HEK293 (cell line): Measurements from ENCODE around the gene PDE4B.

Experiments
- CTCF ChIA-PET: fragments of 350-600 bp; formaldehyde crosslinking; extraction: SDS; loops from one replicate; lab custom pipeline; 2021; ENCODE audit warnings: antibody characterized with exemption; lab: Yijun Ruan, JAX
- POLR2A ChIA-PET: fragments of 300-600 bp; formaldehyde crosslinking; extraction: SDS; loops from one replicate; lab custom pipeline; 2020; ENCODE audit warnings: antibody characterized with exemption, inconsistent platforms; lab: Yijun Ruan, JAX
- H3K27ac ChIP-seq: fragments of 200-500 bp; sonication (Bioruptor generic); 2 replicates; pipeline ENCODE4 v1.5.1; 2014; ENCODE audit warnings: low read depth, low read length, control low read depth, inconsistent platforms; ENCODE audit errors: extremely low read depth
- H3K36me3 ChIP-seq, 2 experiments: fragments of 200-500 bp in 1 of 2; sonication (Bioruptor generic) in 1 of 2; 1 replicate in 1 of 2; 2 replicates in 1 of 2; pipeline ENCODE4 v1.5.1; 2014 to 2017; ENCODE audit warnings: inconsistent platforms in 2 of 2, low read length in 2 of 2; ENCODE audit not compliant: control insufficient read depth in 2 of 2, insufficient read depth in 1 of 2
- H3K4me1 ChIP-seq: fragments of 200-500 bp; sonication (Bioruptor generic); 2 replicates; pipeline ENCODE4 v1.5.1; 2014; ENCODE audit warnings: mild to moderate bottlenecking, low read length, inconsistent platforms; ENCODE audit not compliant: control insufficient read depth, insufficient read depth
- H3K4me3 ChIP-seq: 2 replicates; pipeline ENCODE4 v1.5.1; 2011; ENCODE audit warnings: low read depth, mild to moderate bottlenecking, control low read depth, low read length, moderate library complexity
- H3K9me3 ChIP-seq: fragments of 200-500 bp; sonication (Bioruptor generic); 2 replicates; pipeline ENCODE4 v1.5.1; 2014; ENCODE audit warnings: low read depth, low read length, inconsistent platforms; ENCODE audit not compliant: control insufficient read depth, insufficient read depth
- CTCF ChIP-seq: fragments of 450-650 bp; formaldehyde crosslinking; IDR thresholded peaks from 2 replicates; pipeline ENCODE4 v1.5.1; 2016; ENCODE audit warnings: missing biosample characterization, missing genetic modification characterization
- GLIS1 ChIP-seq: fragments of 450-650 bp; formaldehyde crosslinking; IDR thresholded peaks from 2 replicates; pipeline ENCODE4 v1.5.1; 2016; ENCODE audit warnings: missing biosample characterization, missing genetic modification characterization
- KLF17 ChIP-seq: fragments of 450-650 bp; formaldehyde crosslinking; IDR thresholded peaks from 2 replicates; pipeline ENCODE4 v1.5.1; 2016; ENCODE audit warnings: missing biosample characterization, missing genetic modification characterization
- KLF8 ChIP-seq: fragments of 450-650 bp; formaldehyde crosslinking; IDR thresholded peaks from 2 replicates; pipeline ENCODE4 v1.5.1; 2016; ENCODE audit warnings: missing biosample characterization, missing genetic modification characterization
- MZF1 ChIP-seq: fragments of 450-650 bp; formaldehyde crosslinking; IDR thresholded peaks from 2 replicates; pipeline ENCODE4 v1.5.1; 2017; ENCODE audit warnings: missing biosample characterization, missing genetic modification characterization, borderline replicate concordance
- PRDM6 ChIP-seq: fragments of 450-650 bp; formaldehyde crosslinking; IDR thresholded peaks from 2 replicates; pipeline ENCODE4 v1.5.1; 2017; ENCODE audit warnings: missing biosample characterization, missing genetic modification characterization
- SALL2 ChIP-seq: fragments of 450-650 bp; formaldehyde crosslinking; IDR thresholded peaks from 2 replicates; pipeline ENCODE4 v1.5.0; 2017; ENCODE audit warnings: missing biosample characterization, mild to moderate bottlenecking, missing genetic modification characterization, borderline replicate concordance
- SCRT2 ChIP-seq: fragments of 450-650 bp; formaldehyde crosslinking; IDR thresholded peaks from 2 replicates; pipeline ENCODE4 v1.5.1; 2016; ENCODE audit warnings: missing biosample characterization, missing genetic modification characterization
- TRIM28 ChIP-seq: IDR thresholded peaks from 2 replicates; pipeline ENCODE4 v1.6.1; 2011; ENCODE audit warnings: low read length, control low read depth, borderline replicate concordance
- TSHZ1 ChIP-seq: fragments of 450-650 bp; formaldehyde crosslinking; IDR thresholded peaks from 2 replicates; pipeline ENCODE4 v1.5.1; 2016; ENCODE audit warnings: missing biosample characterization, missing genetic modification characterization, borderline replicate concordance
- WT1 ChIP-seq: fragments of 450-650 bp; formaldehyde crosslinking; IDR thresholded peaks from 2 replicates; pipeline ENCODE4 v1.5.1; 2016; ENCODE audit warnings: missing biosample characterization, missing genetic modification characterization
- YY2 ChIP-seq: fragments of 450-650 bp; formaldehyde crosslinking; IDR thresholded peaks from 2 replicates; pipeline ENCODE4 v1.5.1; 2016; ENCODE audit warnings: missing biosample characterization, missing genetic modification characterization
- ZBTB21 ChIP-seq: fragments of 450-650 bp; formaldehyde crosslinking; IDR thresholded peaks from 2 replicates; pipeline ENCODE4 v1.5.1; 2017; ENCODE audit warnings: missing biosample characterization, missing genetic modification characterization
- ZFHX2 ChIP-seq: fragments of 450-650 bp; formaldehyde crosslinking; conservative IDR thresholded peaks from 2 replicates; pipeline ENCODE4 v1.5.1; 2016; ENCODE audit warnings: missing biosample characterization, missing genetic modification characterization
- ZIC2 ChIP-seq: fragments of 450-650 bp; formaldehyde crosslinking; IDR thresholded peaks from 2 replicates; pipeline ENCODE4 v1.5.1; 2016; ENCODE audit warnings: missing biosample characterization, missing genetic modification characterization
- ZNF10 ChIP-seq: fragments of 450-650 bp; formaldehyde crosslinking; IDR thresholded peaks from 2 replicates; pipeline ENCODE4 v1.5.1; 2017; ENCODE audit warnings: missing biosample characterization, missing genetic modification characterization
- ZNF114 ChIP-seq: fragments of 450-650 bp; formaldehyde crosslinking; IDR thresholded peaks from 2 replicates; pipeline ENCODE4 v1.5.0; 2017; ENCODE audit warnings: missing biosample characterization, missing genetic modification characterization
- ZNF157 ChIP-seq: fragments of 450-650 bp; formaldehyde crosslinking; IDR thresholded peaks from 2 replicates; pipeline ENCODE4 v1.5.1; 2016; ENCODE audit warnings: missing biosample characterization, missing genetic modification characterization
- ZNF175 ChIP-seq: fragments of 450-650 bp; formaldehyde crosslinking; IDR thresholded peaks from 2 replicates; pipeline ENCODE4 v1.5.1; 2016; ENCODE audit warnings: missing biosample characterization, missing genetic modification characterization
- ZNF202 ChIP-seq: fragments of 450-650 bp; formaldehyde crosslinking; IDR thresholded peaks from 2 replicates; pipeline ENCODE4 v1.5.1; 2016; ENCODE audit warnings: missing biosample characterization, missing genetic modification characterization, borderline replicate concordance
- ZNF239 ChIP-seq: fragments of 450-650 bp; formaldehyde crosslinking; IDR thresholded peaks from 2 replicates; pipeline ENCODE4 v1.5.1; 2016; ENCODE audit warnings: missing biosample characterization, missing genetic modification characterization
- ZNF311 ChIP-seq: fragments of 450-650 bp; formaldehyde crosslinking; IDR thresholded peaks from 2 replicates; pipeline ENCODE4 v1.5.1; 2017; ENCODE audit warnings: missing biosample characterization, missing genetic modification characterization, borderline replicate concordance
- ZNF350 ChIP-seq: fragments of 450-650 bp; formaldehyde crosslinking; IDR thresholded peaks from 2 replicates; pipeline ENCODE4 v1.5.0; 2017; ENCODE audit warnings: missing biosample characterization, mild to moderate bottlenecking, missing genetic modification characterization
- ZNF354C ChIP-seq: fragments of 450-650 bp; formaldehyde crosslinking; IDR thresholded peaks from 2 replicates; pipeline ENCODE4 v1.5.1; 2016; ENCODE audit warnings: missing biosample characterization, missing genetic modification characterization, low read depth, borderline replicate concordance
- ZNF362 ChIP-seq: fragments of 450-650 bp; formaldehyde crosslinking; IDR thresholded peaks from 2 replicates; pipeline ENCODE4 v1.5.1; 2016; ENCODE audit warnings: missing biosample characterization, missing genetic modification characterization
- ZNF473 ChIP-seq: fragments of 450-650 bp; formaldehyde crosslinking; IDR thresholded peaks from 2 replicates; pipeline ENCODE4 v1.5.1; 2017; ENCODE audit warnings: missing biosample characterization, missing genetic modification characterization
- ZNF521 ChIP-seq: fragments of 450-650 bp; formaldehyde crosslinking; IDR thresholded peaks from 2 replicates; pipeline ENCODE4 v1.5.1; 2017; ENCODE audit warnings: missing biosample characterization, mild to moderate bottlenecking, missing genetic modification characterization
- ZNF624 ChIP-seq: fragments of 450-650 bp; formaldehyde crosslinking; IDR thresholded peaks from 2 replicates; pipeline ENCODE4 v1.5.1; 2017; ENCODE audit warnings: missing biosample characterization, missing genetic modification characterization
- ZNF654 ChIP-seq: fragments of 450-650 bp; formaldehyde crosslinking; IDR thresholded peaks from 2 replicates; pipeline ENCODE4 v1.5.1; 2016; ENCODE audit warnings: low read depth, missing biosample characterization, missing genetic modification characterization
- ZNF670 ChIP-seq: fragments of 450-650 bp; formaldehyde crosslinking; IDR thresholded peaks from 2 replicates; pipeline ENCODE4 v1.5.1; 2016; ENCODE audit warnings: missing biosample characterization, missing genetic modification characterization, low read depth
- ZNF747 ChIP-seq: fragments of 450-650 bp; formaldehyde crosslinking; IDR thresholded peaks from 2 replicates; pipeline ENCODE4 v1.5.1; 2016; ENCODE audit warnings: missing biosample characterization, missing genetic modification characterization
- ZNF837 ChIP-seq: fragments of 450-650 bp; formaldehyde crosslinking; IDR thresholded peaks from 2 replicates; pipeline ENCODE4 v1.5.1; 2016; ENCODE audit warnings: missing biosample characterization, missing genetic modification characterization
- ZSCAN23 ChIP-seq: fragments of 450-650 bp; formaldehyde crosslinking; IDR thresholded peaks from 2 replicates; pipeline ENCODE4 v1.5.1; 2016; ENCODE audit warnings: missing biosample characterization, missing genetic modification characterization

PDE4B gene

GRCh38 chr1:66176832-66177231, 384.1 kb downstream of the PDE4B start:
- H3K4me3 ChIP-seq, result no peak overlapping the region
- ChIA-PET CTCF (no interaction called here), POLR2A (interaction anchor here (0.5 kb wide), 1 partner anchor 63 kb away, joined by 4 read pairs; no protein-coding TSS in a partner anchor)
- no peak overlapping the region for H3K27ac ChIP-seq
- no peaks in the 10 kb centered on the region for H3K36me3 ChIP-seq
- H3K9me3 ChIP-seq, result no peaks in the 10 kb centered on the region
- peaks cover 13% of the 10 kb centered on the region for H3K4me1 ChIP-seq
- TF ChIP-seq ZIC2 (tag by site-specific recombination) (no peak), KLF8 (tag by site-specific recombination) (no peak), ZNF670 (tag by site-specific recombination) (no peak), ZNF521 (tag by site-specific recombination) (no peak), MZF1 (no peak), YY2 (tag by site-specific recombination) (no peak), ZNF175 (no peak), ZNF654 (tag by site-specific recombination) (no peak), ZNF202 (tag by site-specific recombination) (no peak), ZNF350 (tag by site-specific recombination) (peak; percentile 93), TSHZ1 (tag by site-specific recombination) (no peak), CTCF (no peak), SALL2 (tag by site-specific recombination) (no peak), ZNF10 (tag by site-specific recombination) (no peak), ZNF354C (tag by site-specific recombination) (no peak), ZNF837 (tag by site-specific recombination) (no peak), ZNF473 (tag by site-specific recombination) (no peak), SCRT2 (tag by site-specific recombination) (no peak), ZNF624 (tag by site-specific recombination) (no peak), ZNF239 (tag by site-specific recombination) (no peak), ZNF114 (tag by site-specific recombination) (no peak), ZSCAN23 (tag by site-specific recombination) (no peak), ZNF157 (tag by site-specific recombination) (no peak), TRIM28 (peak; percentile 5; the same call in 1 of the 2 replicates), ZNF362 (tag by site-specific recombination) (no peak), KLF17 (tag by site-specific recombination) (no peak), ZFHX2 (tag by site-specific recombination) (no peak), ZNF311 (tag by site-specific recombination) (no peak), WT1 (tag by site-specific recombination) (peak; percentile 63), ZNF747 (no peak), PRDM6 (tag by site-specific recombination) (no peak), GLIS1 (tag by site-specific recombination) (peak; percentile 83), ZBTB21 (tag by site-specific recombination) (no peak)
